GM19463 (cell line): ENCODE results near the gene NATD1.
A peak's percentile ranks its signal among the peaks of the same experiment; 100 is the strongest.

Experiments used
- ATAC-seq: cut with Tn5 transposase; IDR thresholded peaks from one replicate; pipeline ENCODE4 v1.9.1; 2021; ENCODE audit warnings: mild to moderate bottlenecking, moderate library complexity; ENCODE audit not compliant: unreplicated experiment

The NATD1 gene

GRCh38 chr17:21275579-21276263, 22.5 kb upstream of the NATD1 start:
- ATAC-seq = peak; percentile 94

DNA sequence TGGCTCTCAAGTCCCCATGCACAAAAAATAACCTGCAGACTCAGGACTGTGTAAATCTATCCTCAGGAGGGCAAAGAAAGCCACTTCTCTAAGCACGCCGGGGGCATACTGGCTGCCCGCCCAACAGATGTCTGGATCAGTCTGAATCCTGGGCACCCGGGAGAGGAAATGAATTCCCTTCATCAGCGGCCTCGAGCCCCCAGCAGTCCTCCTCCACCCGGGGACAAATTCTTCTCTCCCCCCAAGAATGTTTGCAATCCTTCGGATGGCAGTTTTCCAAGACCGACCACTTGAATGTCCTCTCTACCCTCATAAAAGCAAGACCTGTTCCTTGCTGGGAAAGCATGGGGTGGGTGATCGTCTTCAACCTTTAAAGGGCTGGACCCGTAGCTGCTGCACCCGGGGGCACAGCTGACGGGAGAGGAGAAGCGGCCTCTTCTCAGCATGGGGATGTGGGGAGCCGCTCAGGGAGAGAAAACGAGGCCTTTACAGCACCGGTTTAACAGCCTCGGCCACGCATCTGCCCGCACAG, 21.9 kb upstream of the NATD1 start:
- no peak for ATAC-seq

- ATAC-seq = no peak
Measured at GRCh38 chr17:21272881-21273792, 19.9 kb upstream of the NATD1 start.

DNA sequence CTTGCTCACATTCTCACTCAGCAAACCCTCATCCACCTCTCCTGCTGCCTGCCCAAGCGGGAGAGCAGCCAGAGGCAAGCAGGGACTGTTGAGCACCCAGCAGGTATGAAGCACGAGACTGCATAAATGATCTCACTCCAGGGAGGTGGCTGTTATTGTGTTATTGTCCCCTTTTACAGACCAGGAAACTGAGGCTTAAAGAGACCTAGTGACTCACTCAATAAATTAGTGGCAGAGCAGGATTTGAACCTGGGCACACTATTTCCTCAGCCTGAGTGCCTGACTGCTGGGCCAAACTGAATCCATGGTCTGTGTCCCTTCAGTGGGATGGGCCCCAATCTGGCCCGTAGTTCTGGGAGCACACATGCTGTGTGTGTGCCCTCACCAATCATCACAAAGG, 19.0 kb upstream of the NATD1 start:
- ATAC-seq = no peak

DNA sequence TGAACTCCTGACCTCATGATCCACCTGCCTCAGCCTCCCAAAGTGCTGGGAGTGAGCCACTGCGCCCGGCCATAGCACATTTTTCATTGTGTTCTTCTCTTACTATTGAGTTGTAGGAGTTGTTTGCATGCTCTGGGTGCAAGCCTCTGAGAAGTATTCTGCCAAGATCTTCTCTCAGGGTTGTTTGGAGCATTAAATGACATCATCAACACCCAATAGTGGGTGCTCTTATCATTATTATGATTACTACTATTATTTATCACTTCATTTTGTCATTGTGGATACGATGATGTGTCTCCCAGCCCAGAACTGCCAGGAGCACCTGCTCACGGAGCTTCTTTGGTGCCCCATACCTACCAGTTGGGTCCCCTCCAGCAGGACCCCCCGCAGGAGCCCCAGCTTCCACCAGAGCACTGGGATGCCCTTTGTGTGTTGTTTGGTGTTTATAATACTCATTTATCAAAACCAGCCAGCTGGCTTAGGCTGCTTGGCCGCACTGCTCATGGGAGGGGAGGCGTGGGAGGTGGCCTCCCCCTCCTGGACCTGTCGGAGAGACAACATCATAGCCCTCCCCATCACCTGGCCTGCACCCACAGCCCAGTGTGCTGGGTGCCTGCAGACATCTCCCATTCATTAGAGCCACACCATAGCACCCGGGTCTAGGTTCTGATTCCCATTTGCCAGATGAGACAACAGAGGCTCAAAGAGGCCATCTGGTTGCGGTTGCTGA, 18.4 kb upstream of the NATD1 start:
- ATAC-seq = no peak

- no peak for ATAC-seq
Measured at GRCh38 chr17:21269394-21269793, 16.2 kb upstream of the NATD1 start.

GRCh38 chr17:21268596-21269188, 15.5 kb upstream of the NATD1 start:
- no peak for ATAC-seq

DNA sequence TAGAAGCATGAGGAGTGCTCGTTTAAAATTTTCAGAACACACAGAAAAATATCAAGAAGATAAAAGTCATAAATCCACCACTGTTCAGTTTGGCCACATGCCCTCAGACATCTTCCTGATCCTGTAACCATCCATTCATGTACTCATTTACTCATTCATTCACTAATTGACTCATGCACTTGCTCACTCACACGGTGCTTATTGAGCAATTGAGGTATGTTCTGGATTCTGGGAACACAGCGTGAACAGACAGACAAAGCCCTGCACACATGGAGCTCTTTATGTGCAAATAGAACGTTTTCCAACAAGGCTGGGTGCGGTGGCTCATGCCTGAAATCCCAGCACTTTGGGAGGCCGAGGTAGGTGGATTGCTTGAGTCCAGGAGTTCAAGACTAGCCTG, 10.2 kb upstream of the NATD1 start:
- no peak for ATAC-seq

- no peak for ATAC-seq
Measured at GRCh38 chr17:21262259-21262993, 9.2 kb upstream of the NATD1 start.

DNA sequence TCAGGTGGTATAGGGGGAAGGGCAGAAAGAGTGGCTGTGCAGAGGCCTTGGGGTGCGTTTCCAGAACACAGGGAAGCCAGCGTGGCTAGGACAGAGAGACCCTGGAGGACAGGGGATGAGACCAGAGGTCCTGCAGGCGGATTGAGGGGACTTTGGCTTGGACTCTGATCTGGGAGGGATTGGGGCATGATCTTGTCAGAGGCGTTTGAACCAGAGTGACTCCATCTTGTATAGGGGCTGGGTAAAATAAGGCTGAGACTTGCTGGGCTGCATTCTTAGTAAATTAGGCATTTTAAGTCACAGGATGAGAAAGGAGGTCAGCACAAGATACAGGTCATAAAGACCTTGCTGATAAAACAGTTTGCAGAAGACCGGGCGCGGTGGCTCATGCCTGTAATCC, 5.4 kb upstream of the NATD1 start:
- ATAC-seq = no peak

- ATAC-seq = no peak
Measured at GRCh38 chr17:21253646-21254441, 634 bp upstream of the NATD1 start.

GRCh38 chr17:21252289-21252795, 868 bp downstream of the NATD1 start:
- no peak for ATAC-seq

- ATAC-seq = no peak
Measured at GRCh38 chr17:21251337-21252010, 1.7 kb downstream of the NATD1 start.

GRCh38 chr17:21250854-21251253, 2.4 kb downstream of the NATD1 start:
- no peak for ATAC-seq

DNA sequence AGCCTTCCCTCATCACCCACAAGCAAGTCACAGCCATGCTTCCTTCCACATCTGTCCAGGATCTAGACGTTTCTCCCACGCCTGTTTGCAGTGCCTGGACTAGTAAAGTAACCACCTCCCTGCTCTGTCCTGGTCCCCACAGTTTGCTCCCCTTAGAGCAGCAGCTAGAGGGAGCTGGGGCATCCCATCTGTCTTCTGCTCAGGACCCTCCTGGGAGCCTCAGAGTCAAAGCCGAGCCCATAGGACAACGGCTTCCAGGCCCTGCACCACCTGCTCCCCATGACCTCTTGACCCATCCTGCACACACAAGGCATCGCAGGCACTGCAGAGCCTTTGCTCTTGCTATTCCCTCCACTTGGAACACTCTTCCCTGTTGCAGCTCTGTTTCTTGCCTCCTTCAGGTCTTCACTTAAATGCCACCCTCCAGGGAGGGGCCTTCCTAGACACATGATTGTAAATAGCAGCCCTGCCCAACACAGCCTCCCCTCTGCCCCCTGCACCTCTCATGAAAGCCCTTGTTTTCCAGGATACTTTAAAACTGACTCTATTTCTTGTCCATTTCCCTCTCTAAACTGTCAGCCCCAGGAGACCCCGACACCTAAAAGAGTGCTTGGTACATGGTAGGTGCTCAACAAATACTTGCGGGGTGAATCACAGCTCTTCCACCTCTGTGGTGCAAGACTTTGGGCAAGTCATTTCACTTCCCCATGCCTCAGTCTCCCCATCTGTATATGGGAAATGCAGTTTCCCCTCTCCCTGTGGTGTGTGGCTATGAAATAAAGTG, 3.1 kb downstream of the NATD1 start:
- no peak for ATAC-seq

DNA sequence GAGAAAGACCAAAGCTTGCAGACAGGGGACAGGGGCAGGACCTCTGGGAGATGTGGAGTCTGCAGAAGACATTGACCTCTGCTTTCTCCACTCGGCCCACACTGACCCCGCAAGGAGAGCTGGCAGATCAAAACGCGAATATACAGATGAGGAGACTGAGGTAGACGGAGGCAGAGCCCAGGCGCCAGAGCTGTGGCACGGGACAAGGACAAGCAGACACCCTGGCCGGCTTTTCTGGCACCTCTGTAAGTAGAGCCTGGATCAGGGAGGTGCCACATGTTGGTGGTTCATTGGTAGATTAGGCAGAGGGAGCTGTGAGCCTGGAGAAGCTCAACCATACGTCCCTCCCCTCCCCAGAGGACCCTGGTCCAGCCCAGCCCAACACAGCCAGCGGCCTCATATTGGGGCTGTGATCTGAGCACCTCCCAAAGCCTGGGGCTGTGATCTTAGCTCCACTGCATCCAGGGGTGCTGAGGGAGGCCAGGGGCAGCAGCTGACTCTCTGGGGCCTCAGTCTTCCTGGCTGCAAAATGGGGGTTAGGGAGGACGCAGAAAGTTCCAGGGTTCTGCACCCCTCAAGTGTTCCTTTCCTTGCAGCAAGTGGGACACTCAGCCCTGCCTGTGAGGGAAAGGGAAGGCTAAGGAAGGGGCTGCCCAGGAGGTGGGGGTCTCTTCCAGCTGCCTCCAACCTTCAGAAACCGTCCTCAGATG, 4.0 kb downstream of the NATD1 start:
- no peak for ATAC-seq

GRCh38 chr17:21248500-21248899, 4.7 kb downstream of the NATD1 start:
- no peak for ATAC-seq
